Activated T-cell treated with anti-CD3 and anti-CD28 coated beads for 24 hours (primary cell): ENCODE results near the gene METTL22.

ENCODE experiments used
- DNase-seq: peaks from one replicate; pipeline ENCODE4 v3.0.0-alpha.2; 2020; ENCODE audit warnings: low read depth

METTL22 gene

GRCh38 chr16:8594149-8594666 is 27.3 kb upstream of the METTL22 start:
- no peak for DNase-seq

DNA sequence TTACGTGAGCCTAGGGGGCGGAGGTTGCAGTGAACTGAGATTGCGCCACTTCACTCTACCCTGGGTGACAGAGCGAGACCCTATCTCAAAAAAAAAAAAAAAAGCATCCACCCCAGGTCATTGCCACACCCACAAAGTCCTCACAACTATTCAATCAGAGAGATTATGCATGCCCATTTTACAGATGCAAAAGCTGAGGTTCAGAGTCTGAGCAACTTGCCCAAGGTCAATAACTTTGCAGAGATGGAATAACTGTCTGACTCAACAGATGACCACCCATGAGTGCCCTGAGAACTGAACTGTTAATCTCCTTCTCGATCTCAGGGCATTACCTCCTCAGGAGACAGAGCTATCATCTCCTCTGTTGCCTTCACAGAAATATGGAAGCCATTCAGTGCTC is 25.7 kb upstream of the METTL22 start:
- DNase-seq = no peak

DNA sequence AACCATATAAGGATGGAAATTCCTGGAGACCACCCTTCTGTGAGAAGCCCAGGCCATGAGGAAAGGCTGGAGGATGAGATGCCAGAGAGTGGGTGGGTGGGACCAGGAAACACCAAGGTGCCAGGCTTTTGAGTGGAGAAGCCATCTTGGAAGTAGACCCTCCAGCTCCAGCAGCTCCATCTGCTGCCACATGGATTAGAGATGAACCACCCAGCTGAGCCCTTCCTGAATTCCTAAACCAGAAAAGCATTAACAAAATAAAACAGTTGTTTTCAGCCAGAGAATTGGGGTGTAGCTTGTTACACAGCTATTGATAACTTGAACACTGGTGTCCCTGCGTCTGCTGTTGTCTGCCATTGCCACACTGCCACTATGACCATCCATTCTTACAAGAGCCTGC is 24.9 kb upstream of the METTL22 start:
- DNase-seq = no peak

DNA sequence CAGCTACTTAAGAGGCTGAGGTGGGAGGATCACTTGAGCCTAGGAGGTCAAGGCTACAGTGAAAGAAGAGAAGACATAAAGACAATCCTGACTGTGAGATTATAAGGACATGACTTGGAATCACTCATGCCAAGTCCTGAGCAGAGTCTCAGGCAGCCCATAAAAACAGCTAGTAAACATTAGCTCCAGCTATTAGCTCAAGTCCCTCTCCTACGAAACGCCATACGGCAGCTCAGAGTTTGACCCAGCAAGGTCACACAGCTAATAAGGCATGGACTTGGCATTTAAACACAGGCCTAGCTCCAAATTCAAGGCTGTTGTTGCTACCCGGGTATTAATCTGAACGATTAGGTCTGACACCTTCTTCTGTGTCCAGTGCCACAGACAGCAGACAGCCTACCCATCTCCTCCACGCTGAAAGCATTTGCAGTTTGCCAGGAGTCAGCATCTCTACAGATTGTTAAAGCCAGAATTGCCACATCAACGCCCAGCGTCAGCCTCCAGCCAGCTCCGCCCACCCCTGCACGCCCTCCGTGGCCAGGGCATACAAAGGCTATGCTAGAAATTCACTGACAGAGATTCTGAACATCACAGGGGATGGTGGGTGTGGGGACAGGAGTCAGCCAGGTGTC is 21.2 kb upstream of the METTL22 start:
- no peak for DNase-seq

- no peak for DNase-seq
These were observed 15.9 kb upstream of the METTL22 start for GRCh38 chr16:8605554-8605953.

DNA sequence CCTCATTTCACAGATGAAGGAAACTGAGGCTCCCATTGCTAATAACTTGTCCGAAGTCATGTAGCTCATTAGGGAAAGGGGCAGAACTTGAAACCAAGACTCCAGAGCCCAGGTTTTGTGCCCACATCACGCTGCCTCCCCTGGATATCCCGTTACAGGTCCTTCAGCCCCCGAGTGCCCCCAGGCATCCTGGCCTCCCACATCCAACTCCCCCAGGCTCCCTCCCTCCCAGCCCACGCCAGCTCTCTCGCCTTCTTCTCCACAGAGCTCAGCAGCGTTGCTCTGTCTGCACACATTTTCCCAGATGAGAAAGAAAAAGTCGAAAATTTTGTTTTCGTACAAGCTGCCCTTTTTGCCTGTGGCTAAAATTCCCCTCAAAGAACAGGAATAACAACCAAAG is 14.3 kb upstream of the METTL22 start:
- no peak for DNase-seq

DNA sequence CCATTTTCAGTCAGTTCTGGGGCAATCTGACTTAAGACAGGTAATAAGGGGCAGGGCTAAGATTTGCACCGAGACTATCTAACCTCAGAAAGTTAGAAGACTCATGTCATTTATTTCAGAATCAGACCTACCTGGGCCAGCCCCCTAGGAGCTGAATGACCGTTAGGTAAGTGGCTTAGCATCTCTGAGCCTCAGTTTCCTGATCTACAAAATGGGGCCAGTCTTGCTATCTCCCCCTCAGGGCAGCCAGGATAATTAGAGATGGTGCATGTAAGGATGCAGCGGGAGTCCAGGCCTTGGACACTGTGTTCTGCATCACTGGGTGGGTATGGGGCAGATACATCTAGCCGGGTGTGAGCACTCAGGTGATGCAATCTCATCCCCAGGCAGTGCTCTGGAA is 10.4 kb upstream of the METTL22 start:
- no peak for DNase-seq

GRCh38 chr16:8611886-8612600 is 9.5 kb upstream of the METTL22 start:
- DNase-seq = no peak

GRCh38 chr16:8614435-8615029 is 7.0 kb upstream of the METTL22 start:
- DNase-seq = no peak

DNA sequence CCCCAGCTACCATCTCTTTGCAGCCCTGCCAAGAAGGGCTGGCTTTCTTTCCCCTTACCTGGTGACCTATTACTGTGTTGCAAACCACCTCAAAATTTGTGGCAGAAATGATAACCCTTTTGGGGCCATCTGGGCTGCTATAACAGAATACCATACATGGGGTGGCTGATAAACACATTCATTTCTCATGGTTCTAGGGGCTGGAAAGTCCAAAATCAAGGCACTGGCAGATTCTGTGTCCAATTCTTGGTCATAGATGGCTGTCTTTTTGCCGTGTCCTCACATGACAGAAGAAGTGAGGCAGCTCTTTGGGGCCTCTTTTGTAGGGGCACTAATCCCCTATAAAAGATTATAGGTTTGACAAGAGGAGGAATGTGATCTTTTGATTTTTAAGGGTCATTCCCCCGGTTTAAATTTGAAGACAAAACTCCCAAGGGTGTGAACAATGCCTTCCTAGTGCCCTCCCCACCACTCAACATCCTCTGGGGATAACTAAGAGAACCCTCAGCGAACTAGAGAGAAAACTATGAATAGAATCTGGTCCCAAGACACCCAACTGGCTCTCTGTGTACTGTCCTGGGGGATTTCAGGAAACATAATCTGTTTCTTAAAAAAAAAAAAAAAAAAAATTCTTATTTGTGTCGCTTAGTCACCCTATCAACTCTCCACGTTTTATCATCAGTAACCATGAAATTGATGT is 1.7 kb upstream of the METTL22 start:
- no peak for DNase-seq

DNA sequence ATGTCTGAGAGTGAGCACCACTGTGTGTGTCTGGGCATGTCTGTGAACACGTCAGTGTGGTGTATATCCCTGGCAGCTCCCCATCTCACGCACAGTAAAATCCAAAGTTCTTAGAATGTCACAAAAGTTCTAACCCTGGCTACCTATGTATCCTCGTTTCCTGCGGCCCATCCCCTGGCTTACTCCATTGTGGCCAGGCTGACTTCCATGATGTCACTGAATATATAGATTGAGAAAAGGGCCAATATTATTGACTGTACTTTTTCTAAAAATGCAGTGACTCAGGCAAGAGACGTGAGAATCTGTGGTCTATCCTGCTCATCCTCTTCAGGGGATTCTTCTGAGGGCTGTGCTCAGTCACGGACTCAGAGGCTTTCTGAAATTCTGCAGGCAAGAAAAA is 963 bp upstream of the METTL22 start:
- DNase-seq = no peak

GRCh38 chr16:8621222-8621571 is 301 bp upstream of the METTL22 start:
- no peak for DNase-seq

DNA sequence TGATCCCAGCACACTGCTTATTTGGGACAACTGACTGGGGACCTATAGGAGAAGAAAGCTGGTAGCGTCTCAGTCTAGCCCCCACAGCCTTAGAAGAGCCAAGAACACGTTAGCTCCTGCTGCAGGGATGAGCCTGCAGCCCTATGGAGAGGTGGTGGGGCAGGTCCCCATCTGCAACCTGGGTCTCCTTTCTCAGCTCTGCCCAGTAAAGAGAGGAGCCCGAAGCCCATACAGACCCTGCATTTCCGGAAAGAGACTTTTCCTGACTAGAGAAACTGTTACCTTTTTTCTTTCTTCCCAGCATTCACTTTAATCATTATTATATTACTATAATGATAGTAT is 788 bp downstream of the METTL22 start:
- no peak for DNase-seq

DNA sequence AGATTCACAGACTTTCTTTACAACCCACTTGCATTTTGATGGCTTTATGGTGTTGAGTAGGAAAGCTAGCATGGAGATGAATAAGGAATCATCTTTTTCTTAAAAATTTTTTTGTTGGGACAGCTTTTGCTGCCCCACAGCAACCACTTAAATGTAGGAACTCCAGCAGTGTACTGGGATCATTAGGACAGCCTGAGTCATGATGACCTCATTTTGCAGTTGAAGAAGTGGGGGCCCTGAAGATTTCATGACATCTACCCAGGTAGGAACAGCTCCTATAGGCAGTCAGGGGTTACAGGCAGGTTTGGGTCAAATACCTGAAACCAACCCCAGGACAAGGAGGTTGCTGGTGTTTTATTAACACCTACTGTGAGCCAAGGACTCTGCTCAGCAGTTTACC is 2.1 kb downstream of the METTL22 start:
- DNase-seq = no peak

DNA sequence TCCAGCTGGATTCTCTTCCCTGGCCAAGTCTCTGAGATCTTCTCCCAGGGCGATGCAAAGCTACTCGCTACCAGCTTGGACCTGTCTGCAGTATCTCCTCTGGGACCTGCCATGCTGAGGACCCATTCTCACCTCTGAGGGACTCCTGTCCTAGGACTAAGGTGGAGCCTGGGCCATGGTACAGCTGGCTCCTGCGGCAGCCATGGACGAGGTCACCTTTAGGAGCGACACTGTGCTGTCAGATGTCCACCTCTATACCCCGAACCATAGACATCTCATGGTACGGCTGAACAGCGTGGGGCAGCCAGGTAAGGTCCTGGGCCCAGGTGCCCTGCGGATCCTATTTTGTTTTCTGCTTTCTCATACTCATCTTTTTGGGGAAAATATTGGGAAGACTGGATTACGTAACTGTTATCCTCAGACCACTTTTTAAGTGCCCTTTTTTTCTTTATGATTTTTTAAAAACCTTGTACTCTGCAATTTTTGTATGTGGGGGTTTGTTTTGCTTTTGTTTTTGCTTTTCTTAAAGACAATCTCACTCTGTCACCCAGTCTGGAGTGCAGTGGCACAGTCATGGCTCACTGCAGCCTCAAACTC is 4.1 kb downstream of the METTL22 start:
- no peak for DNase-seq

DNA sequence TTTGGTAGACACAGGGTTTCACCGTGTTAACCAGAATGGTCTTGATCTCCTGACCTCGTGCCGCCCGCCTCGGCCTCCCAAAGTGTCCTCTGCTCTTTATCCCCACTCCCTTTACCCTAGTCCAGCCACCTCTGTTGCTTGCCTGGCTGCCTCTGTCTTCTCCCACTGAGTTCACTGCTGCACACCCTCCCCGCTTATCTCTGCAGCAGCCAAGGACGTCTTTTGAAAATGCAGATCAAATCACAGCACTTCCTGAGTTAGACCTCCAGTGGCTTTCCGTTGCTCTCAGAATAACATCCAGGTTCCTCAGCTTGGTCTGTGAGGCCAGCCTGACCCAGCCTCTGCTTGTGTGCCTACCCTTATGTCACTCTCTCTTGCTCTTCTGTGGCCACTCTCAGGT is 5.4 kb downstream of the METTL22 start:
- DNase-seq = no peak

DNA sequence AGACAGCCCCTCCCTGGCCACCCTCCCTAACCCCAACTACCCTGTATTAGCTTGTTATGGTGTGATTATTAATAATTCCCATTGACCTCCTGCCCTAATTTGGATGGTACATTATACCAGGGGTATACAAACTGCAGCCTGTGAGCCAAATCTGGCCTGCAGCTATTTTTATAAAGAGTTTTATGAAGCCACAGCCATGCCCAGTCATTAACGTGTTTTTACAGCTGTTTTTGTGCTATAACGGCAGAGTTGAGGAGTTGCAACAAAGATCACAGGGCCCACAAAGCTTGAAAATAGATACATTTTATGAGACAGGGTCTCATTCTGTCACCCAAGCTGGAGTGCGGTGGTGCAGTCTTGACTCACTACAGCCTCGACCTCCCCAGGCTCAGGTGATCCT is 6.0 kb downstream of the METTL22 start:
- DNase-seq = no peak

GRCh38 chr16:8628981-8629725 is 7.7 kb downstream of the METTL22 start:
- no peak for DNase-seq

GRCh38 chr16:8630255-8630953 is 8.9 kb downstream of the METTL22 start:
- no peak for DNase-seq

DNA sequence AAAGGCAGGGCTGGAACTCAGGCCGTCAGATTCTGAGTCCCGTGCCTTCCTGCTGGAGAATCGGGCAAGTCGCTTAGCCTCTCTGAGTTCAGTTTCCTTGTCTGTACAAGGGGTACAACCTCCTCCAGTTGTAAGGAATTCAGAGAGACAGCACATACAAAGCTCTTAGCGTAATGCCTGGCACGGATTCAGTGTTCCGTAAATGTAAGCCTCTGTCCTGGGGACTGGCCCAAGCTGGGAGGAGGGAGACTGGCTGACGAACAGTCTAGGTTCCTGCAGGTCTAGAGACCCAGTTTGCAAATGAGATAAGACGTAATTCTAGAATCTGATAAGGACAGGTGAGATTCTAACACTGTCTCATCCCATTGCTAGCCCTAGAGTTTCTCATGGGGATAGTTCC is 9.9 kb downstream of the METTL22 start:
- DNase-seq = no peak

DNA sequence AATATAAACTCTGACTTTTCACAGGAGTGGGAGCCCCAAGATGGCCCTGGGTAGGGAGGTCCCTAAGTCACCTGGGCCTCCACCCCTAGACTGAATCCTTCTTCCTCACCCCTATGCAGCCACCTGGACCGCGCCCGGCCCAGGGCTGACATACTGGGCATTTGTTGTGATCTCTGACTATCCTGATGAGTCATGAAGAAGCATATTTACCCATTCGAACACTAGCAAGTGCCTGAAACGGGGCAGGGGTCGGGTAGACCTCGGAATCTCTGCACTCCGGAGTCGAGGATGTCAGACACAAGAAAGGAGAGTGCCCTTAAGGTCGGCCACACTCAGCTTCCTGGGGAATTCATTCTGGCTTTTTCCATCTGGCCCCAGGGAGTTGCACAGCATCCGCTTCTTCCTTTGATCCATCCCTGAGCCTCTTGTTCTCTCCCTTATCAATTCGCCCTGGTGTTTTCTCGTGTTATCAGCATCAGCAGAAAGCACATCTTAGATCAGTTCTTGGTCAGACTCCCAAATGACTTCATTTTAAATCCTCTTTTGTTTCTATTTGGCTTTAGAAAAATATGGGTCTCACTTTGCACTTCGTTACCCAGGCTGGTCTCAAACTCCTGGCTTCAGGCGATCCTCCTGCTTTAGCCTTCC is 10.4 kb downstream of the METTL22 start:
- no peak for DNase-seq
